Astrocyte (in vitro differentiated cells and primary cell): Measurements from ENCODE around the gene PALM2AKAP2. TPM values are rescaled to one million over a fixed set of nuclear protein-coding genes. Genes with fewer than 3 reads are reported as not detected.

ENCODE experiments used
- DNase-seq: peaks from one replicate; pipeline ENCODE4 v3.0.0-alpha.2; 2010; ENCODE audit warnings: low read depth
- FAIRE-seq: peaks from 2 replicates; lab custom pipeline; 2011; peaks lifted over from hg19 to GRCh38; lab: Jason Lieb, UNC
- H2AFZ ChIP-seq: 2 replicates; pipeline ENCODE4 v1.6.0; 2012; ENCODE audit warnings: low read depth, low read length, inconsistent platforms
- H3K27ac ChIP-seq: 2 replicates; pipeline ENCODE4 v1.5.1; 2011; ENCODE audit warnings: low read depth, low read length, inconsistent platforms
- H3K27me3 ChIP-seq: 2 replicates; pipeline ENCODE4 v1.6.0; 2011; ENCODE audit warnings: low read length, inconsistent platforms; ENCODE audit not compliant: insufficient read depth
- H3K36me3 ChIP-seq: 2 replicates; pipeline ENCODE4 v1.5.1; 2011; ENCODE audit warnings: low read length, inconsistent platforms; ENCODE audit not compliant: insufficient read depth
- H3K4me1 ChIP-seq: 2 replicates; pipeline ENCODE4 v1.5.1; 2011; ENCODE audit warnings: low read length, inconsistent platforms; ENCODE audit not compliant: insufficient read depth
- H3K4me2 ChIP-seq: 2 replicates; pipeline ENCODE4 v1.6.0; 2012; ENCODE audit warnings: low read length, inconsistent platforms
- H3K4me3 ChIP-seq: 2 replicates; pipeline ENCODE4 v1.5.1; 2011; ENCODE audit warnings: low read depth, mild to moderate bottlenecking, low read length, inconsistent platforms; ENCODE audit not compliant: insufficient read depth
- H3K79me2 ChIP-seq: 2 replicates; pipeline ENCODE4 v1.6.0; 2012; ENCODE audit warnings: mild to moderate bottlenecking, low read length, inconsistent platforms; ENCODE audit not compliant: insufficient read depth
- H3K9ac ChIP-seq: 2 replicates; pipeline ENCODE4 v1.6.0; 2012; ENCODE audit warnings: mild to moderate bottlenecking, low read length, inconsistent platforms
- H3K9me3 ChIP-seq: 2 replicates; pipeline ENCODE4 v1.5.1; 2012; ENCODE audit warnings: low read depth, mild to moderate bottlenecking, low read length, inconsistent platforms; ENCODE audit not compliant: insufficient read depth
- H4K20me1 ChIP-seq: 2 replicates; pipeline ENCODE4 v1.6.0; 2012; ENCODE audit warnings: low read length, inconsistent platforms; ENCODE audit not compliant: insufficient read depth
- H3K27ac Mint-ChIP-seq: one replicate; pipeline ENCODE4 v1.8.0; 2021; ENCODE audit warnings: mild to moderate bottlenecking, mixed read lengths; ENCODE audit not compliant: unreplicated experiment
- H3K27me3 Mint-ChIP-seq: one replicate; pipeline ENCODE4 v1.8.0; 2021; ENCODE audit warnings: low read depth, mixed read lengths; ENCODE audit not compliant: unreplicated experiment
- H3K36me3 Mint-ChIP-seq: one replicate; pipeline ENCODE4 v1.8.0; 2021; ENCODE audit warnings: low read depth, mixed read lengths; ENCODE audit not compliant: unreplicated experiment
- H3K4me1 Mint-ChIP-seq: one replicate; pipeline ENCODE4 v1.8.0; 2021; ENCODE audit warnings: low read depth, mixed read lengths; ENCODE audit not compliant: unreplicated experiment
- H3K4me3 Mint-ChIP-seq: one replicate; pipeline ENCODE4 v1.8.0; 2021; ENCODE audit warnings: mild to moderate bottlenecking, moderate library complexity, mixed read lengths; ENCODE audit not compliant: unreplicated experiment
- H3K9me3 Mint-ChIP-seq: one replicate; pipeline ENCODE4 v1.8.0; 2021; ENCODE audit warnings: mild to moderate bottlenecking, mixed read lengths; ENCODE audit not compliant: unreplicated experiment
- CTCF ChIP-seq: IDR thresholded peaks from 2 replicates; pipeline ENCODE4 v1.5.1; 2011; ENCODE audit warnings: low read depth, mild to moderate bottlenecking, inconsistent platforms, low read length, moderate library complexity; ENCODE audit not compliant: insufficient read depth
- EZH2 ChIP-seq: IDR thresholded peaks from 2 replicates; pipeline ENCODE4 v1.6.1; 2012; ENCODE audit warnings: mild to moderate bottlenecking, low read length, inconsistent platforms; ENCODE audit not compliant: insufficient read depth
- total RNA-seq: library from RNA; stranded (reverse); gene quantifications from 2 replicates; pipeline ENCODE4 v1.2.1, GENCODE V29; 2021

PALM2AKAP2 gene
- total RNA-seq, 1 donor from 2014 or later, result 58.1 TPM

- no peaks in the 10 kb centered on the region for H3K27me3 ChIP-seq
- H3K9me3 ChIP-seq, result no peaks in the 10 kb centered on the region
- H3K27me3 Mint-ChIP-seq, result peaks cover 16% of the 10 kb centered on the region
- TF ChIP-seq CTCF (no peak), EZH2 (no peak)
- H2AFZ ChIP-seq, result no peak overlapping the region
- H3K27ac ChIP-seq, result no peak overlapping the region
- FAIRE-seq (peak; percentile 65), DNase-seq (peak; percentile 91)
- no peak overlapping the region for H3K4me3 Mint-ChIP-seq
- H3K4me2 ChIP-seq, result no peak overlapping the region
- H4K20me1 ChIP-seq, result no peaks in the 10 kb centered on the region
- no peak overlapping the region for H3K4me3 ChIP-seq
- H3K4me1 ChIP-seq, result peaks cover 24% of the 10 kb centered on the region
- H3K9me3 Mint-ChIP-seq, result no peaks in the 10 kb centered on the region
- H3K27ac Mint-ChIP-seq, result no peak overlapping the region
- H3K4me1 Mint-ChIP-seq, result peaks cover 29% of the 10 kb centered on the region
- no peak overlapping the region for H3K9ac ChIP-seq
- H3K36me3 Mint-ChIP-seq, result no peaks in the 10 kb centered on the region
- H3K79me2 ChIP-seq, result no peaks in the 10 kb centered on the region
- H3K36me3 ChIP-seq, result no peaks in the 10 kb centered on the region
Observed at GRCh38 chr9:109766351-109766750, 13.6 kb upstream of the PALM2AKAP2 start.

GRCh38 chr9:109767404-109767803, 12.6 kb upstream of the PALM2AKAP2 start:
- Histone ChIP-seq H3K4me3 (no peak overlapping the region), H3K9ac (no peak overlapping the region), H3K79me2 (no peaks in the 10 kb centered on the region), H3K36me3 (no peaks in the 10 kb centered on the region), H4K20me1 (no peaks in the 10 kb centered on the region), H3K4me2 (no peak overlapping the region), H3K27me3 (no peaks in the 10 kb centered on the region), H3K27ac (no peak overlapping the region), H2AFZ (no peak overlapping the region), H3K9me3 (no peaks in the 10 kb centered on the region), H3K4me1 (peaks cover 34% of the 10 kb centered on the region)
- Mint-ChIP-seq H3K27ac (no peak overlapping the region), H3K4me3 (no peak overlapping the region), H3K9me3 (no peaks in the 10 kb centered on the region), H3K27me3 (peaks cover 16% of the 10 kb centered on the region), H3K36me3 (no peaks in the 10 kb centered on the region), H3K4me1 (peaks cover 40% of the 10 kb centered on the region)
- TF ChIP-seq CTCF, result no peak
- TF ChIP-seq EZH2, result no peak
- no peak for DNase-seq
- FAIRE-seq, result no peak

GRCh38 chr9:109767814-109768213, 12.2 kb upstream of the PALM2AKAP2 start:
- Histone ChIP-seq H3K9me3 (no peaks in the 10 kb centered on the region), H3K36me3 (no peaks in the 10 kb centered on the region), H3K27ac (no peak overlapping the region), H3K27me3 (no peaks in the 10 kb centered on the region), H3K9ac (no peak overlapping the region), H3K4me3 (no peak overlapping the region), H2AFZ (no peak overlapping the region), H3K4me2 (no peak overlapping the region), H3K4me1 (peaks cover 34% of the 10 kb centered on the region), H4K20me1 (no peaks in the 10 kb centered on the region), H3K79me2 (no peaks in the 10 kb centered on the region)
- TF ChIP-seq EZH2 (no peak), CTCF (no peak)
- no peak overlapping the region for H3K4me3 Mint-ChIP-seq
- no peak for DNase-seq
- H3K9me3 Mint-ChIP-seq, result no peaks in the 10 kb centered on the region
- FAIRE-seq, result no peak
- no peaks in the 10 kb centered on the region for H3K36me3 Mint-ChIP-seq
- peaks cover 43% of the 10 kb centered on the region for H3K4me1 Mint-ChIP-seq
- peaks cover 16% of the 10 kb centered on the region for H3K27me3 Mint-ChIP-seq
- H3K27ac Mint-ChIP-seq, result no peak overlapping the region
